ENCODE results near the gene PM20D1. TPM values are rescaled to one million over a fixed set of nuclear protein-coding genes. Genes with fewer than 3 reads are reported as not detected.

Gene PM20D1
- total and polyA plus RNA-seq, 2 experiments from 2014 or later, result 0.08 TPM; not detected in 1

- Histone ChIP-seq H3K4me1 (ENCODE audit: insufficient read depth) (no peaks in the 10 kb centered on the region), H3K9me3 (ENCODE audit: low read depth) (no peaks in the 10 kb centered on the region), H3K36me3 (replicated peaks; ENCODE audit: insufficient read depth, low read depth) (no peaks in the 10 kb centered on the region), H2AFZ (no peak overlapping the region), H3K27me3 (no peaks in the 10 kb centered on the region), H3K4me3 (no peak overlapping the region), H3K4me2 (no peak overlapping the region), H3K27ac (peak overlapping the region; percentile 33), H3K9me2 (replicated peaks; ENCODE audit: insufficient read depth) (no peaks in the 10 kb centered on the region), H3K79me2 (no peaks in the 10 kb centered on the region), H4K20me1 (ENCODE audit: insufficient read depth, poor library complexity, severe bottlenecking) (no peaks in the 10 kb centered on the region)
- DNase-seq (ENCODE audit: low spot score), result no peak
- 41% methylated on average over 4 of the region's 4 CpGs for WGBS (ENCODE audit: low lambda C conversion rate, missing lambda C conversion rate)
- TF ChIP-seq EZH2 (IDR thresholded peaks at IDR 0.05; ENCODE audit: borderline replicate concordance), result no peak
- TF ChIP-seq EZH2phosphoT487 (IDR thresholded peaks at IDR 0.05; ENCODE audit: low read depth, severe bottlenecking, unreplicated experiment), result no peak
- TF ChIP-seq, protein P1, sequence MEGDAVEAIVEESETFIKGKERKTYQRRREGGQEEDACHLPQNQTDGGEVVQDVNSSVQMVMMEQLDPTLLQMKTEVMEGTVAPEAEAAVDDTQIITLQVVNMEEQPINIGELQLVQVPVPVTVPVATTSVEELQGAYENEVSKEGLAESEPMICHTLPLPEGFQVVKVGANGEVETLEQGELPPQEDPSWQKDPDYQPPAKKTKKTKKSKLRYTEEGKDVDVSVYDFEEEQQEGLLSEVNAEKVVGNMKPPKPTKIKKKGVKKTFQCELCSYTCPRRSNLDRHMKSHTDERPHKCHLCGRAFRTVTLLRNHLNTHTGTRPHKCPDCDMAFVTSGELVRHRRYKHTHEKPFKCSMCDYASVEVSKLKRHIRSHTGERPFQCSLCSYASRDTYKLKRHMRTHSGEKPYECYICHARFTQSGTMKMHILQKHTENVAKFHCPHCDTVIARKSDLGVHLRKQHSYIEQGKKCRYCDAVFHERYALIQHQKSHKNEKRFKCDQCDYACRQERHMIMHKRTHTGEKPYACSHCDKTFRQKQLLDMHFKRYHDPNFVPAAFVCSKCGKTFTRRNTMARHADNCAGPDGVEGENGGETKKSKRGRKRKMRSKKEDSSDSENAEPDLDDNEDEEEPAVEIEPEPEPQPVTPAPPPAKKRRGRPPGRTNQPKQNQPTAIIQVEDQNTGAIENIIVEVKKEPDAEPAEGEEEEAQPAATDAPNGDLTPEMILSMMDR (IDR thresholded peaks at IDR 0.05; ENCODE audit: poor library complexity), result no peak
These were observed 63.3 kb downstream of the PM20D1 start for GRCh38 chr1:205786601-205787000.

- H3K9me3 ChIP-seq (ENCODE audit: low read depth), result no peaks in the 10 kb centered on the region
- H4K20me1 ChIP-seq (ENCODE audit: insufficient read depth, poor library complexity, severe bottlenecking), result no peaks in the 10 kb centered on the region
- H3K4me3 ChIP-seq, result no peak overlapping the region
- 94% methylated on average over 9 of the region's 9 CpGs for WGBS (ENCODE audit: low lambda C conversion rate, missing lambda C conversion rate)
- no peak overlapping the region for H3K4me2 ChIP-seq
- TF ChIP-seq, protein P1 (IDR thresholded peaks at IDR 0.05; ENCODE audit: poor library complexity), result no peak
- no peaks in the 10 kb centered on the region for H3K27me3 ChIP-seq
- no peaks in the 10 kb centered on the region for H3K9me2 ChIP-seq (replicated peaks; ENCODE audit: insufficient read depth)
- H2AFZ ChIP-seq, result no peak overlapping the region
- no peaks in the 10 kb centered on the region for H3K79me2 ChIP-seq
- DNase-seq (ENCODE audit: low spot score), result no peak
- H3K27ac ChIP-seq, result no peak overlapping the region
- no peaks in the 10 kb centered on the region for H3K36me3 ChIP-seq (replicated peaks; ENCODE audit: insufficient read depth, low read depth)
- no peaks in the 10 kb centered on the region for H3K4me1 ChIP-seq (ENCODE audit: insufficient read depth)
These were observed 64.5 kb downstream of the PM20D1 start for GRCh38 chr1:205785446-205785845.

GRCh38 chr1:205783904-205784303 is 66.0 kb downstream of the PM20D1 start:
- WGBS (ENCODE audit: low lambda C conversion rate, missing lambda C conversion rate), result 93% methylated on average over 4 of the region's 4 CpGs
- TF ChIP-seq, protein P1 (IDR thresholded peaks at IDR 0.05; ENCODE audit: poor library complexity), result no peak
- TF ChIP-seq EZH2phosphoT487 (IDR thresholded peaks at IDR 0.05; ENCODE audit: low read depth, severe bottlenecking, unreplicated experiment), result no peak
- no peak for TF ChIP-seq EZH2 (IDR thresholded peaks at IDR 0.05; ENCODE audit: borderline replicate concordance)
- H3K4me3 ChIP-seq, result no peak overlapping the region
- H3K36me3 ChIP-seq (replicated peaks; ENCODE audit: insufficient read depth, low read depth), result no peaks in the 10 kb centered on the region
- no peak for DNase-seq (ENCODE audit: low spot score)
- no peaks in the 10 kb centered on the region for H4K20me1 ChIP-seq (ENCODE audit: insufficient read depth, poor library complexity, severe bottlenecking)
- no peaks in the 10 kb centered on the region for H3K27me3 ChIP-seq
- no peaks in the 10 kb centered on the region for H3K9me2 ChIP-seq (replicated peaks; ENCODE audit: insufficient read depth)
- no peak overlapping the region for H3K4me2 ChIP-seq
- H3K9me3 ChIP-seq (ENCODE audit: low read depth), result no peaks in the 10 kb centered on the region
- no peaks in the 10 kb centered on the region for H3K4me1 ChIP-seq (ENCODE audit: insufficient read depth)
- H3K27ac ChIP-seq, result no peak overlapping the region
- H3K79me2 ChIP-seq, result no peaks in the 10 kb centered on the region
- H2AFZ ChIP-seq, result no peak overlapping the region

DNA sequence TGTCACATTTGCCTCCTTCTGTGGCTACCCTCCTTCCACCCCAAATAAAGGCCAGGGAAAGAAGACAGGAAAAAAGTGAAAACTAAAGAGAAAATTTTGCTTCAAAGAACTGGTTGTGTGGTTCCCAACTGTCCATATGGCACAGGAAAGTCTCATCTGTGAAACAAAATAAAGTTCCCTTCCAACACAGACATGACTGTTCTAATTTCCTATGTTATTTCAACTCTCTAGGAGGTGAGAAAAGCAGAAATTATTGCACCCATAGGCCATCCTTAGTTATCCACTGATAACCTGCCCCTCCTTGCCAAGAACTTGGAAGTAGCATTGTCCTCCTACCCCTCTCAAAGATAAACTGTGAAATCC is 66.5 kb downstream of the PM20D1 start:
- no peaks in the 10 kb centered on the region for H3K27me3 ChIP-seq
- no peaks in the 10 kb centered on the region for H3K79me2 ChIP-seq
- no peak overlapping the region for H3K4me3 ChIP-seq
- H3K9me2 ChIP-seq (replicated peaks; ENCODE audit: insufficient read depth), result no peaks in the 10 kb centered on the region
- no peaks in the 10 kb centered on the region for H3K36me3 ChIP-seq (replicated peaks; ENCODE audit: insufficient read depth, low read depth)
- TF ChIP-seq, protein P1 (IDR thresholded peaks at IDR 0.05; ENCODE audit: poor library complexity), result no peak
- no peak for TF ChIP-seq EZH2 (IDR thresholded peaks at IDR 0.05; ENCODE audit: borderline replicate concordance)
- TF ChIP-seq EZH2phosphoT487 (IDR thresholded peaks at IDR 0.05; ENCODE audit: low read depth, severe bottlenecking, unreplicated experiment), result no peak
- no peak overlapping the region for H3K27ac ChIP-seq
- no peaks in the 10 kb centered on the region for H3K9me3 ChIP-seq (ENCODE audit: low read depth)
- no peak overlapping the region for H3K4me2 ChIP-seq
- DNase-seq (ENCODE audit: low spot score), result no peak
- H4K20me1 ChIP-seq (ENCODE audit: insufficient read depth, poor library complexity, severe bottlenecking), result no peaks in the 10 kb centered on the region
- H3K4me1 ChIP-seq (ENCODE audit: insufficient read depth), result no peaks in the 10 kb centered on the region
- no peak overlapping the region for H2AFZ ChIP-seq
